Measurements from ENCODE around the gene EPHB1. TPM values are rescaled to one million over a fixed set of nuclear protein-coding genes. Genes with fewer than 3 reads are reported as not detected.

The EPHB1 gene
- total RNA-seq, 1 experiment from 2014 or later: 0.86 TPM

- no peaks in the 10 kb centered on the region for H4K20me1 ChIP-seq (ENCODE audit: insufficient read depth)
- CTCF ChIA-PET: no interaction called here
- no peak for ATAC-seq
- H3K27ac ChIP-seq (ENCODE audit: low read depth, low read length): no peak overlapping the region
- TF ChIP-seq CEBPB (IDR thresholded peaks at IDR 0.05; ENCODE audit: low read depth) (no peak), POLR2AphosphoS5 (IDR thresholded peaks at IDR 0.05; ENCODE audit: low read depth, low read length) (no peak), EZH2 (IDR thresholded peaks at IDR 0.05) (no peak), POLR2A (IDR thresholded peaks at IDR 0.05; ENCODE audit: borderline replicate concordance, extremely low read depth, insufficient read depth, insufficient read length) (no peak), REST (IDR thresholded peaks at IDR 0.05; ENCODE audit: low read depth) (no peak), SRF (IDR thresholded peaks at IDR 0.05; ENCODE audit: low read depth) (no peak), EZH2phosphoT487 (IDR thresholded peaks at IDR 0.05; ENCODE audit: borderline replicate concordance) (no peak), MAX (IDR thresholded peaks at IDR 0.05) (no peak), TCF7L2 (IDR thresholded peaks at IDR 0.05; ENCODE audit: borderline replicate concordance, extremely low read depth, insufficient read depth, insufficient read length) (no peak), RAD21 (IDR thresholded peaks at IDR 0.05; ENCODE audit: low read depth) (no peak), EGR1 (IDR thresholded peaks at IDR 0.05; ENCODE audit: low read depth) (no peak), ZNF274 (IDR thresholded peaks at IDR 0.05; ENCODE audit: low read depth, low read length) (no peak)
- H3K36me3 ChIP-seq (ENCODE audit: control insufficient read depth in 1 of 2, insufficient read depth in 2 of 2, low read length in 2 of 2): no peaks in the 10 kb centered on the region
- no peaks in the 10 kb centered on the region for H3K9me2 ChIP-seq (ENCODE audit: insufficient read depth)
- no peak for DNase-seq (ENCODE audit: low read depth, low spot score)
- H3K9me3 ChIP-seq (ENCODE audit: control insufficient read depth in 1 of 2, insufficient read depth in 1 of 2, low read depth in 1 of 2, low read length in 2 of 2): no peaks in the 10 kb centered on the region
- no peak overlapping the region for H2AFZ ChIP-seq (ENCODE audit: low read depth, low read length, poor library complexity, severe bottlenecking)
- POLR2A ChIA-PET: no interaction called here
- no TSS peak for BruUV-seq (replicated peaks)
- intact Hi-C loops (cut with micrococcal nuclease): no loop called here
- H3K4me1 ChIP-seq (ENCODE audit: control insufficient read depth in 1 of 2, insufficient read depth in 2 of 2, low read length in 2 of 2): no peaks in the 10 kb centered on the region
- H3K4me3 ChIP-seq (replicated peaks in 1 of 2; ENCODE audit: low read depth in 1 of 2, low read length in 2 of 2): no peak overlapping the region
- no peak overlapping the region for H3K4me2 ChIP-seq (ENCODE audit: low read length)
- RAD21 ChIA-PET (ENCODE audit: low non-redundant PET in 1 of 2, low total read pairs in 2 of 2, uncharacterized antibody in 2 of 2, unreplicated experiment in 2 of 2): no interaction called here
- no peaks in the 10 kb centered on the region for H3K79me2 ChIP-seq (ENCODE audit: insufficient read depth, low read length)
- H3K27me3 ChIP-seq (ENCODE audit: insufficient read depth, low read length): peaks cover 59% of the 10 kb centered on the region
- H3K9ac ChIP-seq (ENCODE audit: low read length): no peak overlapping the region
Measured at GRCh38 chr3:134817297-134817696, 22.2 kb downstream of the EPHB1 start.

Measured in HCT116 (cell line).